Measurements from ENCODE around the gene KIF1B. TPM values are rescaled to one million over a fixed set of nuclear protein-coding genes. Genes with fewer than 3 reads are reported as not detected.

KIF1B gene
- total RNA-seq, 2 experiments from 2014 or later: 7.9 to 9.7 TPM

DNA sequence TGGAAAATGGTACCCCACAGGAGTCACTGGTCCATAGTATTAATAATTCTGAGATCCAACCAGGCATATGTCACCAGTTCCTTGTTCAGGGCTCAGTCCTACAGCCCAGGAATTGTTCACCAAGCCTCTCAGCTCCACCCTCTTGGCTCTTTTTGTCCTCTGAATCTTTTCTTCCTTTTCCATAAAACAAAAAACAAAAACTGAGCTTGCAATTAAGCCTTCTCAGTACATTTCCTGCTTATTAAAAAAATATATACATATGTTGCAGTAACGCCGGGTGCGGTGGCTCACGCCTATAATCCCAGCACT, 23.4 kb upstream of the KIF1B start:
- H3K27ac ChIP-seq (ENCODE audit: low read depth in 1 of 2, low read length in 2 of 2): no peak overlapping the region
- no peak for DNase-seq
- CTCF ChIA-PET: no interaction called here
- peak; percentile 14 for ATAC-seq (ENCODE audit: poor library complexity)
- H3K4me1 ChIP-seq (ENCODE audit: insufficient read depth, low read length): no peaks in the 10 kb centered on the region
- POLR2A ChIA-PET: interaction anchor here (0.8 kb wide), 1 partner anchor 1532 kb away, joined by 3 read pairs; no protein-coding TSS in a partner anchor
- H3K27ac Mint-ChIP-seq: no peak overlapping the region
- no peaks in the 10 kb centered on the region for H3K27me3 ChIP-seq (ENCODE audit: control insufficient read depth in 1 of 2, insufficient read depth in 2 of 2, low read length in 2 of 2)
- intact Hi-C loops (cut with DNase I, micrococcal nuclease): no loop called here
- peaks cover 4% of the 10 kb centered on the region for H3K36me3 Mint-ChIP-seq (ENCODE audit: low read depth)
- H3K4me1 Mint-ChIP-seq (ENCODE audit: low read depth): no peaks in the 10 kb centered on the region
- H3K36me3 ChIP-seq (ENCODE audit: insufficient read depth, low read length): no peaks in the 10 kb centered on the region
- no peaks in the 10 kb centered on the region for H3K9me3 ChIP-seq (ENCODE audit: control insufficient read depth in 1 of 2, insufficient read depth in 1 of 2, low read length in 2 of 2)
- H3K9me3 Mint-ChIP-seq: peaks cover 2% of the 10 kb centered on the region
- no peak overlapping the region for H3K4me3 ChIP-seq (ENCODE audit: low read length)
- TF ChIP-seq, protein P1, sequence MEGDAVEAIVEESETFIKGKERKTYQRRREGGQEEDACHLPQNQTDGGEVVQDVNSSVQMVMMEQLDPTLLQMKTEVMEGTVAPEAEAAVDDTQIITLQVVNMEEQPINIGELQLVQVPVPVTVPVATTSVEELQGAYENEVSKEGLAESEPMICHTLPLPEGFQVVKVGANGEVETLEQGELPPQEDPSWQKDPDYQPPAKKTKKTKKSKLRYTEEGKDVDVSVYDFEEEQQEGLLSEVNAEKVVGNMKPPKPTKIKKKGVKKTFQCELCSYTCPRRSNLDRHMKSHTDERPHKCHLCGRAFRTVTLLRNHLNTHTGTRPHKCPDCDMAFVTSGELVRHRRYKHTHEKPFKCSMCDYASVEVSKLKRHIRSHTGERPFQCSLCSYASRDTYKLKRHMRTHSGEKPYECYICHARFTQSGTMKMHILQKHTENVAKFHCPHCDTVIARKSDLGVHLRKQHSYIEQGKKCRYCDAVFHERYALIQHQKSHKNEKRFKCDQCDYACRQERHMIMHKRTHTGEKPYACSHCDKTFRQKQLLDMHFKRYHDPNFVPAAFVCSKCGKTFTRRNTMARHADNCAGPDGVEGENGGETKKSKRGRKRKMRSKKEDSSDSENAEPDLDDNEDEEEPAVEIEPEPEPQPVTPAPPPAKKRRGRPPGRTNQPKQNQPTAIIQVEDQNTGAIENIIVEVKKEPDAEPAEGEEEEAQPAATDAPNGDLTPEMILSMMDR (IDR thresholded peaks at IDR 0.05): no peak
- no peaks in the 10 kb centered on the region for H3K27me3 Mint-ChIP-seq
- H3K4me3 Mint-ChIP-seq: no peak overlapping the region

DNA sequence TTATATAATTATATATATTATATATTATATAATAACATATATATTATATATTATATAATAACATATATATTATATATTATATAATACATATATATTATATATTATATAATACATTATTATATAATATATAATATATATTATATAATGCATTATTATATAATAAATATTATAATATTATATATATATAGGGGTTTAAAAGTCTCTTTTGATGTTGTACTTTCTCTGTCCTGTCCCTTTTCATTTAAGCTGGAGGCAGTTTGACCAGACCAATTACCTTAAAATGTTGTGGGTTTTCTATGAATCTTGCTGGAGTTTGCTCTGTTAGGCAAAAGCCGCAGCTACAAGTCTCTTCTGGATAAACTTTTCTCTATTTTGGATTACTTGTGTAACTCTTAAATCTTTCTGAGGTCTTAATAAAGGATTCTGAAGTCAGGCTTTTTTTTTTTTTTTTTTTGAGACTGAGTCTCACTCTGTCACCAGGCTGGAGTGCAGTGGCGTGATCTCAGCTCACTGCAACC, 22.2 kb upstream of the KIF1B start:
- Histone ChIP-seq H3K27ac (ENCODE audit: low read depth in 1 of 2, low read length in 2 of 2) (no peak overlapping the region), H3K36me3 (ENCODE audit: insufficient read depth, low read length) (no peaks in the 10 kb centered on the region), H3K4me3 (ENCODE audit: low read length) (no peak overlapping the region), H3K9me3 (ENCODE audit: control insufficient read depth in 1 of 2, insufficient read depth in 1 of 2, low read length in 2 of 2) (no peaks in the 10 kb centered on the region), H3K27me3 (ENCODE audit: control insufficient read depth in 1 of 2, insufficient read depth in 2 of 2, low read length in 2 of 2) (no peaks in the 10 kb centered on the region), H3K4me1 (ENCODE audit: insufficient read depth, low read length) (no peaks in the 10 kb centered on the region)
- no peak overlapping the region for H3K27ac Mint-ChIP-seq
- ChIA-PET POLR2A (no interaction called here), CTCF (interaction anchor here (0.7 kb wide), 1 partner anchor 338 kb away, joined by 4 read pairs; no protein-coding TSS in a partner anchor)
- H3K27me3 Mint-ChIP-seq: no peaks in the 10 kb centered on the region
- TF ChIP-seq, protein P1 (IDR thresholded peaks at IDR 0.05): no peak
- intact Hi-C loops (cut with DNase I, micrococcal nuclease): no loop called here
- H3K36me3 Mint-ChIP-seq (ENCODE audit: low read depth): peaks cover 4% of the 10 kb centered on the region
- ATAC-seq (ENCODE audit: poor library complexity) (no peak), DNase-seq (no peak)
- no peak overlapping the region for H3K4me3 Mint-ChIP-seq
- H3K4me1 Mint-ChIP-seq (ENCODE audit: low read depth): no peaks in the 10 kb centered on the region
- peaks cover 2% of the 10 kb centered on the region for H3K9me3 Mint-ChIP-seq

DNA sequence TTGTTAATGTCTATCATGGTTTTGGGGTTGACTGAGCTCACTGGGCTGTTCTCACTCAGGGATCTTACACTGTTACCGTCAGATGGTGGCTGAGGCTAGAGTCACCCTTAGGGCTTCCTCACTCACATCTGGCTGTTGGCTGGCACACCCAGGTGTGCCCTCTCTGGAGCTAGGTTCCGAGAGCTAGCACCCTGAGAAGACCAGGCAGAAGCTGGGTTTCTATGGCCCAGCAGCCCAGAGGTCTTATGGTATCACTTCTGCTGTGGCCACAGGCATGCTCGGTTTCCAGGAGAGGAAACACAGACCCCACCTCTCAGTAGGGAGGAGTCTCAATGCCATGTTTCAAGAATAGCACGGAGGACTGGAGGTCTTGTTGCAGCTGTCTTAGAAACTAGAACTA, 20.7 kb upstream of the KIF1B start:
- no peaks in the 10 kb centered on the region for H3K9me3 ChIP-seq (ENCODE audit: control insufficient read depth in 1 of 2, insufficient read depth in 1 of 2, low read length in 2 of 2)
- Mint-ChIP-seq H3K27ac (no peak overlapping the region), H3K27me3 (no peaks in the 10 kb centered on the region), H3K4me3 (no peak overlapping the region), H3K9me3 (peaks cover 2% of the 10 kb centered on the region), H3K36me3 (ENCODE audit: low read depth) (no peaks in the 10 kb centered on the region), H3K4me1 (ENCODE audit: low read depth) (no peaks in the 10 kb centered on the region)
- no peak overlapping the region for H3K27ac ChIP-seq (ENCODE audit: low read depth in 1 of 2, low read length in 2 of 2)
- CTCF ChIA-PET: no interaction called here
- POLR2A ChIA-PET: no interaction called here
- ATAC-seq (ENCODE audit: poor library complexity): peak; percentile 21
- DNase-seq: peak in 2 of 14 experiments; percentile 11 to 19
- intact Hi-C loops (cut with DNase I, micrococcal nuclease): no loop called here
- no peaks in the 10 kb centered on the region for H3K36me3 ChIP-seq (ENCODE audit: insufficient read depth, low read length)
- H3K27me3 ChIP-seq (ENCODE audit: control insufficient read depth in 1 of 2, insufficient read depth in 2 of 2, low read length in 2 of 2): no peaks in the 10 kb centered on the region
- H3K4me1 ChIP-seq (ENCODE audit: insufficient read depth, low read length): no peaks in the 10 kb centered on the region
- TF ChIP-seq, protein P1 (IDR thresholded peaks at IDR 0.05): no peak
- no peak overlapping the region for H3K4me3 ChIP-seq (ENCODE audit: low read length)
